Gastrocnemius medialis (tissue), 4 donors: Measurements from ENCODE around the gene ACVR1B. TPM values are rescaled to one million over a fixed set of nuclear protein-coding genes. Genes with fewer than 3 reads are reported as not detected.

ENCODE experiments used
- ATAC-seq, 2 donors: fragments of 150-250 bp; one replicate each; pipeline ENCODE4 v1.9.1; 2016
- DNase-seq, 2 donors: peaks; one replicate each; pipeline ENCODE4 v3.0.0-alpha.2; 2019
- H3K27ac ChIP-seq, 4 donors: fragments of 200-600 bp; sonication (generic); 1 replicate in 1 of 4; 2 replicates in 3 of 4; pipeline ENCODE4 v1.5.1; 2016 to 2018; ENCODE audit warnings: mild to moderate bottlenecking in 2 of 4, moderate library complexity in 1 of 4
- H3K27me3 ChIP-seq, 3 donors: fragments of 200-600 bp; sonication (generic) in 2 of 3; 1 replicate in 1 of 3; 2 replicates in 2 of 3; pipeline versions ENCODE4 v1.5.1 to v1.6.0; 2016 to 2019; ENCODE audit warnings: mild to moderate bottlenecking in 1 of 3, moderate library complexity in 1 of 3
- H3K36me3 ChIP-seq, 2 donors: fragments of 200-600 bp; sonication (generic) in 1 of 2; one replicate each; pipeline ENCODE4 v1.5.1; 2017 to 2018
- H3K4me1 ChIP-seq, 2 donors: fragments of 200-600 bp; sonication (generic) in 1 of 2; one replicate each; pipeline ENCODE4 v1.5.1; 2016 to 2017; ENCODE audit warnings: mild to moderate bottlenecking in 2 of 2
- H3K4me3 ChIP-seq, 4 donors: fragments of 200-600 bp; sonication (generic) in 3 of 4; 1 replicate in 1 of 4; 2 replicates in 3 of 4; pipeline ENCODE4 v1.5.1; 2016 to 2019; ENCODE audit warnings: mild to moderate bottlenecking in 2 of 4
- H3K9me3 ChIP-seq, 3 donors: fragments of 200-600 bp; sonication (generic) in 2 of 3; 1 replicate in 1 of 3; 2 replicates in 2 of 3; pipeline ENCODE4 v1.5.1; 2016 to 2019
- POLR2A ChIP-seq, 2 donors: fragments of 450-650 bp; IDR thresholded peaks; one replicate each; pipeline ENCODE4 v1.6.1; 2017; ENCODE audit warnings: antibody characterized with exemption in 2 of 2, mild to moderate bottlenecking in 2 of 2, moderate library complexity in 2 of 2
- in situ Hi-C, 4 donors: fragments of 200-750 bp; cut with MboI; loops; one replicate each; pipeline versions ENCODE4 v1.15.0 to v1.8.0; 2017; ENCODE audit warnings: low sequenced_read_pairs in 4 of 4
- intact Hi-C: fragments of 100-400 bp; cut with DNase I; formaldehyde crosslinking; loops from one replicate; pipeline ENCODE4 v1.15.1; 2023; ENCODE audit warnings: low total_unique reads
- total RNA-seq, 4 donors: library from RNA; depleted of rRNA; stranded (reverse); fragments of >200 nt; gene quantifications; one replicate each; pipeline versions ENCODE4 v1.1.0 to v1.2.3, GENCODE V29; 2016
- TF ChIP-seq, protein P1 (sequence below), 5 experiments: fragments of 450-650 bp in 3 of 5; fragments of 200-600 bp in 2 of 5; sonication (generic) in 2 of 5; IDR thresholded peaks in 4 of 5; conservative IDR thresholded peaks in 1 of 5; 1 replicate in 4 of 5; 2 replicates in 1 of 5; pipeline ENCODE4 v1.5.1; 2016 to 2019; ENCODE audit warnings: antibody characterized with exemption in 5 of 5, mild to moderate bottlenecking in 3 of 5, moderate library complexity in 3 of 5

Gene ACVR1B
- total RNA-seq, 4 donors from 2014 or later = 8.7 to 15.9 (median 10.1) TPM

DNA sequence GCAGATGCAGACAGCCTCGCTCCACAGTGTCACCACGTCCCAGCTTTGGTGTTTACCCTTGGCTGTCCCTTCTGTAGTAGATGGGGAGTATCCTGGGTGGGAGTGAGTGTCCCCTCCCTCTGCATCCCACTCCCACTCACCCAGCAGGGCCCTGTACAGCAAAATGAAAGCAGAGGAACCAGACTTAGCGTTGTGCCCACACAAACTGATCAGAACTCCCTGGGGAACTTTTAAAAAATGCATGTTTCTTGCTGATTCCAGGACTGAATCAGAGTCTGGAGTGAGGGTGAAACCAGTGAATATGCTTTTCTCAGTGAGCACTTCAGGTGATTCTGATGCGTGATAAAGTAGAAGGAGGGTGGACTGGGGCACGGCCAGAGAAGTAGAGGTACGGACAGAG is 41.3 kb upstream of the ACVR1B start:
- no peak for TF ChIP-seq POLR2A (IDR thresholded peaks at IDR 0.05)
- TF ChIP-seq, protein P1, sequence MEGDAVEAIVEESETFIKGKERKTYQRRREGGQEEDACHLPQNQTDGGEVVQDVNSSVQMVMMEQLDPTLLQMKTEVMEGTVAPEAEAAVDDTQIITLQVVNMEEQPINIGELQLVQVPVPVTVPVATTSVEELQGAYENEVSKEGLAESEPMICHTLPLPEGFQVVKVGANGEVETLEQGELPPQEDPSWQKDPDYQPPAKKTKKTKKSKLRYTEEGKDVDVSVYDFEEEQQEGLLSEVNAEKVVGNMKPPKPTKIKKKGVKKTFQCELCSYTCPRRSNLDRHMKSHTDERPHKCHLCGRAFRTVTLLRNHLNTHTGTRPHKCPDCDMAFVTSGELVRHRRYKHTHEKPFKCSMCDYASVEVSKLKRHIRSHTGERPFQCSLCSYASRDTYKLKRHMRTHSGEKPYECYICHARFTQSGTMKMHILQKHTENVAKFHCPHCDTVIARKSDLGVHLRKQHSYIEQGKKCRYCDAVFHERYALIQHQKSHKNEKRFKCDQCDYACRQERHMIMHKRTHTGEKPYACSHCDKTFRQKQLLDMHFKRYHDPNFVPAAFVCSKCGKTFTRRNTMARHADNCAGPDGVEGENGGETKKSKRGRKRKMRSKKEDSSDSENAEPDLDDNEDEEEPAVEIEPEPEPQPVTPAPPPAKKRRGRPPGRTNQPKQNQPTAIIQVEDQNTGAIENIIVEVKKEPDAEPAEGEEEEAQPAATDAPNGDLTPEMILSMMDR (IDR thresholded peaks at IDR 0.05 in 4 of 5, conservative IDR thresholded peaks at IDR 0.05 in 1 of 5) = no peak
- H3K36me3 ChIP-seq = no peaks in the 10 kb centered on the region
- in situ Hi-C loops = no loop called here
- peak overlapping the region; percentile 78 to 91 (median 86) for H3K27ac ChIP-seq
- H3K4me3 ChIP-seq = peak overlapping the region; percentile 10 to 36 (median 18)
- no peak for DNase-seq
- peaks cover 37 to 43% of the 10 kb centered on the region in 2 donors for H3K4me1 ChIP-seq
- intact Hi-C loops = no loop called here
- H3K27me3 ChIP-seq = peaks cover 12 to 18% (median 15%) of the 10 kb centered on the region in 3 donors
- H3K9me3 ChIP-seq = no peaks in the 10 kb centered on the region
- no peak for ATAC-seq

GRCh38 chr12:51910691-51911090 is 40.8 kb upstream of the ACVR1B start:
- peaks cover 37 to 43% of the 10 kb centered on the region in 2 donors for H3K4me1 ChIP-seq
- H3K4me3 ChIP-seq = peak overlapping the region; percentile 10 to 36 (median 18)
- ATAC-seq (no peak), DNase-seq (no peak)
- no peak for TF ChIP-seq POLR2A (IDR thresholded peaks at IDR 0.05)
- TF ChIP-seq, protein P1 (IDR thresholded peaks at IDR 0.05 in 4 of 5, conservative IDR thresholded peaks at IDR 0.05 in 1 of 5) = no peak
- H3K9me3 ChIP-seq = no peaks in the 10 kb centered on the region
- H3K27me3 ChIP-seq = peaks cover 12 to 18% (median 15%) of the 10 kb centered on the region in 3 donors
- no peaks in the 10 kb centered on the region for H3K36me3 ChIP-seq
- intact Hi-C loops (no loop called here), in situ Hi-C loops (no loop called here)
- peak overlapping the region; percentile 78 to 91 (median 86) for H3K27ac ChIP-seq

DNA sequence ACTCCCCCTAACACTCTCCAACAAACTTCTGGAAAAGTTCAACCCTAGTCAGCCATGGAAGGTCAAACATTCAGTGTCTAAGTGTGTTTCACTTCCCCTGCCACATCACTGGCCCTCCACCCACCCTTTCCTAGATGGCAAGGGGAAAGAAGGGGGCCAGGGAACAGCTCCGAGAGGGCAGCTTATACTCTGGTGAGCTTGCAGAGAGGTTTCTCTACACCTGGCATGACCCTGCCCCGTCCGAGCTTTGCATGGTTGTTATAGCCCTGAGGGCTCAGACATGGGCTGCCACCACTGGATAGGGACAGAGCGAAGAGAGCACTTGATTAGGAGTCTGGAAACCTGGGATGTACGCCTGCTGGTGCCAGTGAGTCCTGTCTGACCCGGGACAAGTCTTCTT is 40.2 kb upstream of the ACVR1B start:
- Histone ChIP-seq H3K4me1 (peaks cover 31 to 40% of the 10 kb centered on the region in 2 donors), H3K36me3 (no peaks in the 10 kb centered on the region), H3K27ac (peak overlapping the region; percentile 46 to 91 (median 86)), H3K4me3 (peak overlapping the region in 1 of 4 donors; percentile 27), H3K27me3 (peaks cover 8 to 17% (median 15%) of the 10 kb centered on the region in 3 donors), H3K9me3 (no peaks in the 10 kb centered on the region)
- no peak for TF ChIP-seq POLR2A (IDR thresholded peaks at IDR 0.05)
- intact Hi-C loops = no loop called here
- DNase-seq (no peak), ATAC-seq (no peak)
- in situ Hi-C loops = no loop called here

DNA sequence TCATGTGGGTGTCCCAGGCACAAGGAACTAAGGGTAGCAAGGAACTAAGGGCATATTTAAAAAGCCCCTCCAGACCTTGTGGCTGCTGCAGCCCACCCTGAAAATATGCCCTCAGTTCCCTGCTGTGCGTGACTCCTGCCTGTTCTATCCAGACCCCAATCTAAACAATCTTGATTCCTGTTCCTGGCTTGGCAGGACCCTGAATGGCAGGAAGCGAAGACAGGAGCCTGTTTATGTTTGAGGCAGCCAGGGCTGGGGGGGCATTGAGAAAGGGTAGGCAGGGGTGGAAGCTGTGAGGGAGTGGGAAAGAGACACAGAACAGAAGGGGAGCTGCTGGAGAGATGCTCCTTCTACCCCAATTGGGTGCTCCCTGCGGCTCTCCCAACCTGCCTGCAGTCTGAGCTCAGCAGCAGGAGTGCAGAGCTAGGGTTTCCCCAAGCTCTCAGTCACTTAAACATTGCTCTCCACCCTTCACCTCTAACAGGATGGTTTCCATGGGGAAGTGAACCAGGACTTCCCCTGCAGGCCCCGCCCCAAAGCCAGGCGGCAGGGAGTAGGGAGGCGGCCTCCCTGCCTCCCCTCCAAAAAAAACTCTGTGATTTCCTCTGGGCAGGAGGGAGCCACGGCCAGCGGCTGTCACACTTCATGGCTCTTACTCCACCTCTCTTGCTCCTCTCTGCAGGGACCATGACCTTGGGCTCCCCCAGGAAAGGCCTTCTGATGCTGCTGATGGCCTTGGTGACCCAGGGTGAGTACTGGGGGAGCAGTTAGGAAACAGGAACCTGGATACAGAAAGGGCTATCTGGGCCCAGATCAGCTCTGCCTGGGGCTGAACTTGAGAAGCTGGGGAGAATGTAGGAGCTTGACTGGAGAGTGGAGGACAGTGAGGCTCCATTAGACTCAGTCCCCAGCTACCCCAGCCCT is 39.4 kb upstream of the ACVR1B start:
- H3K9me3 ChIP-seq = no peaks in the 10 kb centered on the region
- in situ Hi-C loops = no loop called here
- no peak for TF ChIP-seq POLR2A (IDR thresholded peaks at IDR 0.05)
- TF ChIP-seq, protein P1 (IDR thresholded peaks at IDR 0.05 in 4 of 5, conservative IDR thresholded peaks at IDR 0.05 in 1 of 5) = no peak
- H3K36me3 ChIP-seq = no peaks in the 10 kb centered on the region
- H3K27ac ChIP-seq = peak overlapping the region; percentile 44 to 91 (median 86)
- ATAC-seq (peak; percentile 39 to 55), DNase-seq (no peak)
- H3K27me3 ChIP-seq = peaks cover under 1 to 11% (median 10%) of the 10 kb centered on the region in 3 donors
- H3K4me3 ChIP-seq = peak overlapping the region in 3 of 4 donors; percentile 19 to 29 (median 27)
- H3K4me1 ChIP-seq = peaks cover 24 to 38% of the 10 kb centered on the region in 2 donors
- intact Hi-C loops = no loop called here
